ENCODE measurements around the gene CDH24.
"Not testable (repeated sequence)": the region's sequence is repeated elsewhere in the genome, so short reads cannot be mapped to it uniquely, and the experiment has no call there.

The CDH24 gene

GRCh38 chr14:23018107-23018506, 39.2 kb downstream of the CDH24 start:
- no peak for DNase-seq (ENCODE audit: low read depth)

- no peak for DNase-seq (ENCODE audit: low read depth)
Measured at GRCh38 chr14:23017091-23017490, 40.2 kb downstream of the CDH24 start.

- no peak for DNase-seq (ENCODE audit: low read depth)
Measured at GRCh38 chr14:23015618-23016017, 41.7 kb downstream of the CDH24 start.

- not testable (repeated sequence) for DNase-seq (ENCODE audit: low read depth)
Measured at GRCh38 chr14:23013749-23014054, 43.6 kb downstream of the CDH24 start.

GRCh38 chr14:23013054-23013748, 44.1 kb downstream of the CDH24 start:
- no peak for DNase-seq (ENCODE audit: low read depth)

GRCh38 chr14:23009939-23010726, 47.2 kb downstream of the CDH24 start, which contains the start of gene C14orf93:
TSS of gene C14orf93 (minus strand) at chr14:23010143. CDS start at chr14:22999023, 11,120 bp downstream.
- DNase-seq (ENCODE audit: low read depth), result peak; percentile 58

- no peak for DNase-seq (ENCODE audit: low read depth)
Measured at GRCh38 chr14:23009483-23009938, 47.8 kb downstream of the CDH24 start.

- DNase-seq (ENCODE audit: low read depth), result no peak
Measured at GRCh38 chr14:23008831-23009230, 48.5 kb downstream of the CDH24 start.

- DNase-seq (ENCODE audit: low read depth), result peak; percentile 96
Measured at GRCh38 chr14:23006544-23007419, 50.5 kb downstream of the CDH24 start.

- DNase-seq (ENCODE audit: low read depth), result no peak
Measured at GRCh38 chr14:23006188-23006534, 51.2 kb downstream of the CDH24 start.

- DNase-seq (ENCODE audit: low read depth), result no peak
Measured at GRCh38 chr14:23005451-23006187, 51.7 kb downstream of the CDH24 start.

GRCh38 chr14:23004274-23004673, 53.0 kb downstream of the CDH24 start:
- DNase-seq (ENCODE audit: low read depth), result not testable (repeated sequence)

- no peak for DNase-seq (ENCODE audit: low read depth)
Measured at GRCh38 chr14:23002592-23002991, 54.7 kb downstream of the CDH24 start.

- no peak for DNase-seq (ENCODE audit: low read depth)
Measured at GRCh38 chr14:23000860-23001259, 56.5 kb downstream of the CDH24 start.

GRCh38 chr14:22998329-22999012, 58.8 kb downstream of the CDH24 start:
- DNase-seq (ENCODE audit: low read depth), result no peak

GRCh38 chr14:22997676-22998323, 59.5 kb downstream of the CDH24 start:
- DNase-seq (ENCODE audit: low read depth), result no peak
